ENCODE results near the gene GPRC5D. TPM values are rescaled to one million over a fixed set of nuclear protein-coding genes. Genes with fewer than 3 reads are reported as not detected.

GPRC5D gene
- not detected for total RNA-seq
- polyA plus RNA-seq (2013, experiment 1 of 2) = not detected
- polyA plus RNA-seq (2013, experiment 2 of 2) = not detected
- long read RNA-seq, experiment 1 = 0 reads
- long read RNA-seq, experiment 2 = 0 reads
- long read RNA-seq, experiment 3 = 0 reads
- long read RNA-seq, experiment 4 = 0 reads

DNA sequence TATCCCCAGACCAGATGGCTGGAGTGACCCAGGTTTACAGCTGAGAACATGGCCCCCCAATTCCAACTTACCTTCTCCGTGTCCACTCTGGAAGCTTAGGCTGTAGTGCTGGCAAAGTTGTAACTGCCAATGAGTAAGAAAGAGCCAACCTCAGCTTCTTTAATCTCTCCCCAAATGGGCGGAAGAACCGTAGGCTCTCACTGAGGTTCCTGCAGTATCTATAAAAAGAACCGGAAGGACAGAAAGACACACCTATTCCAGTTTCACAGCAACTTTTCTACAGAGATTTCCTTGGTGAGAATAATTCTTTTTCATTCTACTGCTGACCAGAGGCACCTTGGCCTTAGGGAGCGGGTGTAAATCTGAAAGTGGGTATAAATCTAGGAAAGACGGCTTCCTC lies at the start of gene GPRC5D:
Gene GPRC5D (minus strand): TSS at position 135 of the 400 bp plus-strand sequence. CDS start 1,786 bp downstream, outside the sequence.
- TF ChIP-seq, protein P1, sequence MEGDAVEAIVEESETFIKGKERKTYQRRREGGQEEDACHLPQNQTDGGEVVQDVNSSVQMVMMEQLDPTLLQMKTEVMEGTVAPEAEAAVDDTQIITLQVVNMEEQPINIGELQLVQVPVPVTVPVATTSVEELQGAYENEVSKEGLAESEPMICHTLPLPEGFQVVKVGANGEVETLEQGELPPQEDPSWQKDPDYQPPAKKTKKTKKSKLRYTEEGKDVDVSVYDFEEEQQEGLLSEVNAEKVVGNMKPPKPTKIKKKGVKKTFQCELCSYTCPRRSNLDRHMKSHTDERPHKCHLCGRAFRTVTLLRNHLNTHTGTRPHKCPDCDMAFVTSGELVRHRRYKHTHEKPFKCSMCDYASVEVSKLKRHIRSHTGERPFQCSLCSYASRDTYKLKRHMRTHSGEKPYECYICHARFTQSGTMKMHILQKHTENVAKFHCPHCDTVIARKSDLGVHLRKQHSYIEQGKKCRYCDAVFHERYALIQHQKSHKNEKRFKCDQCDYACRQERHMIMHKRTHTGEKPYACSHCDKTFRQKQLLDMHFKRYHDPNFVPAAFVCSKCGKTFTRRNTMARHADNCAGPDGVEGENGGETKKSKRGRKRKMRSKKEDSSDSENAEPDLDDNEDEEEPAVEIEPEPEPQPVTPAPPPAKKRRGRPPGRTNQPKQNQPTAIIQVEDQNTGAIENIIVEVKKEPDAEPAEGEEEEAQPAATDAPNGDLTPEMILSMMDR (conservative IDR thresholded peaks at IDR 0.05) = no peak
- no peak within 1 kb of the TSS for H3K4me3 ChIP-seq (ENCODE audit: low read length)
- Mint-ChIP-seq H3K27me3 (ENCODE audit: insufficient read depth) (peaks cover 2% of the 10 kb centered on the region), H3K27ac (no peak within 1 kb of the TSS), H3K9me3 (no peaks in the 10 kb centered on the region), H3K36me3 (ENCODE audit: low read depth) (peaks cover 15% of the 10 kb centered on the region), H3K4me3 (no peak within 1 kb of the TSS), H3K4me1 (peaks cover 6% of the 10 kb centered on the region)
- peaks cover 16% of the 10 kb centered on the region for H3K36me3 ChIP-seq (ENCODE audit: control insufficient read depth, insufficient read depth, low read length)
- WGBS, 2 experiments (ENCODE audit: insufficient coverage in 1 of 2, insufficient read length in 1 of 2) = 93 to 96% methylated on average over 4 to 6 of the region's 6 CpGs
- no peaks in the 10 kb centered on the region for H3K4me1 ChIP-seq (ENCODE audit: control insufficient read depth, insufficient read depth, low read length)
- H3K27me3 ChIP-seq (ENCODE audit: control insufficient read depth, insufficient read depth, low read length, poor library complexity, severe bottlenecking) = no peaks in the 10 kb centered on the region
- no peak within 1 kb of the TSS for H3K27ac ChIP-seq (ENCODE audit: low read depth, low read length)
- H3K9ac ChIP-seq (ENCODE audit: extremely low read depth, low read length, poor library complexity, severe bottlenecking) = no peak within 1 kb of the TSS
- DNase-seq = no peak
- H3K9me3 ChIP-seq (ENCODE audit: control insufficient read depth, low read length) = no peaks in the 10 kb centered on the region

DNA sequence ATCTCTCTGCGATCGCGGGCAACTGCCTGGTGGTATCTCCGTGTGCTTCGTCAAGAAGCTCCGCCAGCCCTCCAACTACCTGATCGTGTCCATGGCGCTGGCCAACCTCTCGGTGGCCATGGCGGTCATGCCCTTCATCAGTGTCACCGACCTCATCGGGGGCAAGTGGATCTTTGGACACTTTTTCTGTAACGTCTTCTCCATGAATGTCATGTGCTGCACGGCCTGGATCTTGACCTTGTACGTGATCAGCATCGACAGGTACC lies 49.7 kb upstream of the GPRC5D start:
- H3K4me3 Mint-ChIP-seq = peak overlapping the region; percentile 82
- DNase-seq = no peak
- H3K9ac ChIP-seq (ENCODE audit: extremely low read depth, low read length, poor library complexity, severe bottlenecking) = no peak overlapping the region
- peak overlapping the region; percentile 69 for H3K4me3 ChIP-seq (ENCODE audit: low read length)
- no peaks in the 10 kb centered on the region for H3K36me3 Mint-ChIP-seq (ENCODE audit: low read depth)
- no peaks in the 10 kb centered on the region for H3K9me3 ChIP-seq (ENCODE audit: control insufficient read depth, low read length)
- TF ChIP-seq, protein P1 (conservative IDR thresholded peaks at IDR 0.05) = no peak
- no peak overlapping the region for H3K27ac ChIP-seq (ENCODE audit: low read depth, low read length)
- no peaks in the 10 kb centered on the region for H3K9me3 Mint-ChIP-seq
- H3K4me1 ChIP-seq (ENCODE audit: control insufficient read depth, insufficient read depth, low read length) = peaks cover 4% of the 10 kb centered on the region
- H3K27ac Mint-ChIP-seq = no peak overlapping the region
- peaks cover 25% of the 10 kb centered on the region for H3K4me1 Mint-ChIP-seq
- H3K27me3 Mint-ChIP-seq (ENCODE audit: insufficient read depth) = peaks cover 53% of the 10 kb centered on the region
- peaks cover 28% of the 10 kb centered on the region for H3K27me3 ChIP-seq (ENCODE audit: control insufficient read depth, insufficient read depth, low read length, poor library complexity, severe bottlenecking)
- 62 to 73% methylated on average over 16 of the region's 16 CpGs for WGBS, 2 experiments (ENCODE audit: insufficient coverage in 1 of 2, insufficient read length in 1 of 2)
- no peaks in the 10 kb centered on the region for H3K36me3 ChIP-seq (ENCODE audit: control insufficient read depth, insufficient read depth, low read length)

DNA sequence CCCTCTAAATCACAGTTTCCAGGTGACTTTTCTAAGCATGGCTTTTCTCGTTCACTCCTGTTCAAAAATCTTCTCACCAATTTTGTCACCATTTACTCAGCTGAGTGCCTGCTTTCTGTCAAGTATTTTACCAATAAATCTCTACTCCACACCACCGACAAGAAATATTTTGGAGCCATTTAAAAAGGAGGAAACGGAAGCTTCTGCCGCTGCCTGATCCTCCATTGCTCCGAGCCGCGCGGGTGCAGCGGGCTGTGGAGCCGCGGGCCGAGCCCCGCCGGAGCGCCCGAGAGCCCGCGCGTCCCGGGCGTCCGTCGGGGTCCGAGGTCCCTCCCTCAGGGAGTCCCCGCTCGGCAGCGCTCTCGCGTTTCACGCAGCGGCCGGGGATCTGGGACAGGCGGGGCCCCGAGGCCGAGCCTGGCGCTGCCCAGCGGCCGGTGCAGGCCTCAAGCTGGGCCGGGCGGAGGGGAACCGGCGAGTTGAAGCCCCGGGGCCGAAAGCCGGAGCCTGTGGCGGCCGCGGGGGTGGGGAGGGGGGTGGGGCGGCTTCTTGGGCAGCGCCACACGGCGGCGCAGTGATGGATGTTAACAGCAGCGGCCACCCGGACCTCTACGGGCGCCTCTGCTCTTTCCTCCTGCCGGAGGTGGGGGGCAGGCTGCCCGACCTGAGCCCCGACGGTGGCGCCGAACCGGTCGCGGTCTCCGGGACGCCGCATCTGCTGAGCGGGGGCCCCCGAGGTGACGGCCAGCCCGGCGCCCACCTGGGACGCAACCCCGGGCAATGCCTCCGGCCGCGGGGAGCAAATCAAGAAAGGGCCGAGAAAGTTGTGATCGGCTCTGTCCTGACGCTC lies 49.2 kb upstream of the GPRC5D start:
- Mint-ChIP-seq H3K27me3 (ENCODE audit: insufficient read depth) (peaks cover 53% of the 10 kb centered on the region), H3K4me1 (peaks cover 25% of the 10 kb centered on the region), H3K4me3 (peak overlapping the region; percentile 82), H3K36me3 (ENCODE audit: low read depth) (no peaks in the 10 kb centered on the region), H3K27ac (peak overlapping the region; percentile 65), H3K9me3 (no peaks in the 10 kb centered on the region)
- peaks cover 4% of the 10 kb centered on the region for H3K4me1 ChIP-seq (ENCODE audit: control insufficient read depth, insufficient read depth, low read length)
- H3K36me3 ChIP-seq (ENCODE audit: control insufficient read depth, insufficient read depth, low read length) = no peaks in the 10 kb centered on the region
- H3K4me3 ChIP-seq (ENCODE audit: low read length) = peak overlapping the region; percentile 84
- DNase-seq = peak; percentile 91
- TF ChIP-seq, protein P1 (conservative IDR thresholded peaks at IDR 0.05) = peak; percentile 78
- peak overlapping the region; percentile 13 for H3K9ac ChIP-seq (ENCODE audit: extremely low read depth, low read length, poor library complexity, severe bottlenecking)
- H3K9me3 ChIP-seq (ENCODE audit: control insufficient read depth, low read length) = no peaks in the 10 kb centered on the region
- H3K27ac ChIP-seq (ENCODE audit: low read depth, low read length) = peak overlapping the region; percentile 39
- 3 to 6% methylated on average over 20 to 81 of the region's 82 CpGs for WGBS, 2 experiments (ENCODE audit: insufficient coverage in 1 of 2, insufficient read length in 1 of 2)
- H3K27me3 ChIP-seq (ENCODE audit: control insufficient read depth, insufficient read depth, low read length, poor library complexity, severe bottlenecking) = peaks cover 28% of the 10 kb centered on the region

All from endodermal cell (in vitro differentiated cells).